ENCODE measurements around the gene PCBP3. TPM values are rescaled to one million over a fixed set of nuclear protein-coding genes. Genes with fewer than 3 reads are reported as not detected.
"Not testable (repeated sequence)": the region's sequence is repeated elsewhere in the genome, so short reads cannot be mapped to it uniquely, and the experiment has no call there.

Gene PCBP3
- 0.72 TPM for total RNA-seq

GRCh38 chr21:45643021-45643980, at the start of gene PCBP3:
Gene PCBP3, plus strand, starts transcription at chr21:45643725. Its CDS starts 206,361 bp downstream, at chr21:45850086.
- peak; percentile 90 for ATAC-seq

GRCh38 chr21:45594721-45595489, 48.6 kb upstream of the PCBP3 start:
- no peak for ATAC-seq

- no peak for ATAC-seq
Measured at GRCh38 chr21:45595574-45596295, 47.8 kb upstream of the PCBP3 start.

- peak; percentile 78 for ATAC-seq
Measured at GRCh38 chr21:45596704-45597318, 46.7 kb upstream of the PCBP3 start.

GRCh38 chr21:45598109-45598508, 45.4 kb upstream of the PCBP3 start:
- ATAC-seq: no peak

GRCh38 chr21:45598666-45599065, 44.9 kb upstream of the PCBP3 start:
- ATAC-seq: no peak

GRCh38 chr21:45599146-45599581, 44.4 kb upstream of the PCBP3 start:
- no peak for ATAC-seq

GRCh38 chr21:45600248-45600647, 43.3 kb upstream of the PCBP3 start:
- no peak for ATAC-seq

- no peak for ATAC-seq
Measured at GRCh38 chr21:45601551-45601950, 42.0 kb upstream of the PCBP3 start.

- no peak for ATAC-seq
Measured at GRCh38 chr21:45602106-45602505, 41.4 kb upstream of the PCBP3 start.

GRCh38 chr21:45603481-45603880, 40.0 kb upstream of the PCBP3 start:
- ATAC-seq: no peak

- not testable (repeated sequence) for ATAC-seq
Measured at GRCh38 chr21:45604681-45605080, 38.8 kb upstream of the PCBP3 start.

GRCh38 chr21:45607021-45607908, 36.3 kb upstream of the PCBP3 start:
- ATAC-seq: no peak

- ATAC-seq: no peak
Measured at GRCh38 chr21:45607909-45608295, 35.6 kb upstream of the PCBP3 start.

- not testable (repeated sequence) for ATAC-seq
Measured at GRCh38 chr21:45608747-45609470, 34.6 kb upstream of the PCBP3 start.

- ATAC-seq: not testable (repeated sequence)
Measured at GRCh38 chr21:45609616-45610015, 33.9 kb upstream of the PCBP3 start.

GRCh38 chr21:45611296-45611695, 32.2 kb upstream of the PCBP3 start:
- no peak for ATAC-seq

- ATAC-seq: no peak
Measured at GRCh38 chr21:45611939-45612664, 31.4 kb upstream of the PCBP3 start.

- ATAC-seq: not testable (repeated sequence)
Measured at GRCh38 chr21:45612665-45613019, 30.9 kb upstream of the PCBP3 start.

GRCh38 chr21:45613396-45613795, 30.1 kb upstream of the PCBP3 start:
- ATAC-seq: no peak

All from esophagus mucosa (tissue), 1 donor.